ENCODE measurements around the gene SIGLECL1.

- TF ChIP-seq CTCF (IDR thresholded peaks at IDR 0.05) = no peak
- no peak for TF ChIP-seq POLR2A (IDR thresholded peaks at IDR 0.05)
Measured at GRCh38 chr19:51203916-51204315, 47.0 kb upstream of the SIGLECL1 start.

Data from thyroid gland (tissue), 4 donors.